HG03108 (cell line): Measurements from ENCODE around the gene TMC1.

ENCODE experiments used
- ATAC-seq: cut with Tn5 transposase; IDR thresholded peaks from one replicate; pipeline ENCODE4 v1.9.1; 2021; ENCODE audit warnings: moderate library complexity; ENCODE audit not compliant: unreplicated experiment

The TMC1 gene

GRCh38 chr9:72665421-72665820 is 144.0 kb downstream of the TMC1 start:
- ATAC-seq = no peak

GRCh38 chr9:72667181-72667580 is 145.8 kb downstream of the TMC1 start:
- no peak for ATAC-seq

- ATAC-seq = no peak
Measured at GRCh38 chr9:72674961-72675360, 153.6 kb downstream of the TMC1 start.

- no peak for ATAC-seq
Measured at GRCh38 chr9:72675586-72675985, 154.2 kb downstream of the TMC1 start.

GRCh38 chr9:72680593-72681282 is 159.3 kb downstream of the TMC1 start:
- no peak for ATAC-seq

- no peak for ATAC-seq
Measured at GRCh38 chr9:72681283-72681630, 159.8 kb downstream of the TMC1 start.

- no peak for ATAC-seq
Measured at GRCh38 chr9:72684615-72685014, 163.2 kb downstream of the TMC1 start.

GRCh38 chr9:72685911-72686310 is 164.5 kb downstream of the TMC1 start:
- no peak for ATAC-seq

GRCh38 chr9:72687331-72687730 is 165.9 kb downstream of the TMC1 start:
- no peak for ATAC-seq

- ATAC-seq = no peak
Measured at GRCh38 chr9:72691671-72692070, 170.3 kb downstream of the TMC1 start.

GRCh38 chr9:72695365-72695764 is 174.0 kb downstream of the TMC1 start:
- no peak for ATAC-seq

GRCh38 chr9:72696511-72696910 is 175.1 kb downstream of the TMC1 start:
- ATAC-seq = no peak

GRCh38 chr9:72701510-72701909 is 180.1 kb downstream of the TMC1 start:
- ATAC-seq = no peak

- ATAC-seq = no peak
Measured at GRCh38 chr9:72703574-72703973, 182.2 kb downstream of the TMC1 start.

GRCh38 chr9:72704688-72705375 is 183.4 kb downstream of the TMC1 start:
- no peak for ATAC-seq

GRCh38 chr9:72718503-72718902 is 197.1 kb downstream of the TMC1 start:
- no peak for ATAC-seq

- ATAC-seq = no peak
Measured at GRCh38 chr9:72721067-72721466, 199.7 kb downstream of the TMC1 start.

- no peak for ATAC-seq
Measured at GRCh38 chr9:72726947-72727346, 205.5 kb downstream of the TMC1 start.

- ATAC-seq = no peak
Measured at GRCh38 chr9:72728031-72728770, 206.8 kb downstream of the TMC1 start.

- ATAC-seq = no peak
Measured at GRCh38 chr9:72733895-72734294, 212.5 kb downstream of the TMC1 start.

- no peak for ATAC-seq
Measured at GRCh38 chr9:72734631-72735030, 213.2 kb downstream of the TMC1 start.

- ATAC-seq = no peak
Measured at GRCh38 chr9:72743836-72744235, 222.4 kb downstream of the TMC1 start.
